HCT116 (cell line): ENCODE data around the gene ATP1A2. TPM values are rescaled to one million over a fixed set of nuclear protein-coding genes. Genes with fewer than 3 reads are reported as not detected.

ENCODE experiments used
- ATAC-seq: fragments of 200-7000 bp; cut with Tn5 transposase; 2 replicates; pipeline ENCODE4 v1.9.1; 2020; ENCODE audit warnings: mild to moderate bottlenecking, moderate library complexity
- BruUV-seq: library from RNA; stranded (reverse); fragments of 400-500 nt; replicated peaks from 2 replicates; lab custom pipeline; 2021; lab: Mats Ljungman, UMichigan
- CTCF ChIA-PET: fragments of 300-600 bp; sonication (Branson Sonifier 250); formaldehyde crosslinking; loops from one replicate; lab custom pipeline; 2021; ENCODE audit warnings: antibody characterized with exemption; lab: Charles Lee
- POLR2A ChIA-PET: fragments of 300-600, 350-600 bp; sonication (Branson Sonifier 250); formaldehyde crosslinking; loops from one replicate; lab custom pipeline; 2021; ENCODE audit warnings: antibody characterized with exemption; lab: Charles Lee
- RAD21 ChIA-PET, 2 experiments: fragments of 300-600 bp; sonication (Branson Sonifier 250); formaldehyde crosslinking; loops; one replicate each; lab custom pipeline; 2023; ENCODE audit warnings: low total read pairs in 2 of 2; ENCODE audit not compliant: uncharacterized antibody in 2 of 2, unreplicated experiment in 2 of 2, low non-redundant PET in 1 of 2; lab: Charles Lee
- DNase-seq: peaks from one replicate; pipeline ENCODE4 v3.0.0-alpha.2; 2010; ENCODE audit warnings: low read depth, low spot score
- H2AFZ ChIP-seq: fragments of 200-600 bp; shearing (Covaris generic), sonication (generic); 2 replicates; pipeline ENCODE4 v1.6.1; 2017; ENCODE audit warnings: low read depth, mixed run types, mixed read lengths, antibody characterized with exemption, low read length; ENCODE audit not compliant: poor library complexity, severe bottlenecking
- H3K27ac ChIP-seq: 2 replicates; pipeline ENCODE4 v1.5.1; 2012; ENCODE audit warnings: low read depth, low read length
- H3K27me3 ChIP-seq: fragments of 200-600 bp; sonication (generic); 2 replicates; pipeline ENCODE4 v1.6.1; 2016; ENCODE audit warnings: mixed run types, low read length, mixed read lengths; ENCODE audit not compliant: insufficient read depth
- H3K36me3 ChIP-seq, 2 experiments: fragments of 200-500 bp in 1 of 2; fragments of 200-600 bp in 1 of 2; sonication (Bioruptor generic) in 1 of 2; sonication (generic) in 1 of 2; 2 replicates each; pipeline versions ENCODE4 v1.5.1 to v1.6.1; 2014 to 2016; ENCODE audit warnings: low read length in 2 of 2, inconsistent platforms in 1 of 2, mixed read lengths in 1 of 2, mixed run types in 1 of 2; ENCODE audit not compliant: insufficient read depth in 2 of 2, control insufficient read depth in 1 of 2
- H3K4me1 ChIP-seq, 2 experiments: fragments of 200-600 bp in 1 of 2; sonication (generic) in 1 of 2; 2 replicates each; pipeline versions ENCODE4 v1.5.1 to v1.6.1; 2012 to 2017; ENCODE audit warnings: low read length in 2 of 2, inconsistent platforms in 1 of 2, mild to moderate bottlenecking in 1 of 2, mixed read lengths in 1 of 2, mixed run types in 1 of 2, moderate library complexity in 1 of 2; ENCODE audit not compliant: insufficient read depth in 2 of 2, control insufficient read depth in 1 of 2
- H3K4me2 ChIP-seq: fragments of 200-600 bp; sonication (generic); 2 replicates; pipeline ENCODE4 v1.6.1; 2017; ENCODE audit warnings: mixed run types, low read length, mixed read lengths
- H3K4me3 ChIP-seq, 2 experiments: fragments of 200-600 bp in 1 of 2; sonication (generic) in 1 of 2; replicated peaks in 1 of 2; 2 replicates each; pipeline ENCODE4 v1.5.1; 2011 to 2016; ENCODE audit warnings: low read length in 2 of 2, control low read depth in 1 of 2, low read depth in 1 of 2, mild to moderate bottlenecking in 1 of 2, mixed read lengths in 1 of 2, mixed run types in 1 of 2
- H3K79me2 ChIP-seq: fragments of 200-600 bp; sonication (generic); 2 replicates; pipeline ENCODE4 v1.6.1; 2017; ENCODE audit warnings: mild to moderate bottlenecking, mixed run types, low read length, moderate library complexity, mixed read lengths; ENCODE audit not compliant: insufficient read depth
- H3K9ac ChIP-seq: fragments of 200-600 bp; sonication (generic); 2 replicates; pipeline ENCODE4 v1.6.1; 2016; ENCODE audit warnings: low read length, mixed read lengths
- H3K9me2 ChIP-seq: fragments of 200-600 bp; sonication (generic), shearing (Covaris generic); 2 replicates; pipeline ENCODE4 v1.6.1; 2017; ENCODE audit warnings: mixed run types, mild to moderate bottlenecking, moderate library complexity; ENCODE audit not compliant: insufficient read depth
- H3K9me3 ChIP-seq, 2 experiments: fragments of 200-500 bp in 1 of 2; fragments of 200-600 bp in 1 of 2; sonication (Bioruptor generic) in 1 of 2; sonication (generic) in 1 of 2; 2 replicates each; pipeline ENCODE4 v1.6.1; 2014 to 2017; ENCODE audit warnings: low read length in 2 of 2, mixed read lengths in 2 of 2, inconsistent platforms in 1 of 2, low read depth in 1 of 2, mild to moderate bottlenecking in 1 of 2, mixed run types in 1 of 2, moderate library complexity in 1 of 2; ENCODE audit not compliant: control insufficient read depth in 1 of 2, insufficient read depth in 1 of 2
- H4K20me1 ChIP-seq: fragments of 200-600 bp; sonication (generic), shearing (Covaris generic); 2 replicates; pipeline ENCODE4 v1.6.1; 2017; ENCODE audit warnings: mixed run types, mild to moderate bottlenecking, moderate library complexity; ENCODE audit not compliant: insufficient read depth
- CEBPB ChIP-seq: IDR thresholded peaks from 2 replicates; pipeline ENCODE4 v1.6.1; 2012; ENCODE audit warnings: low read depth
- EGR1 ChIP-seq: IDR thresholded peaks from 2 replicates; pipeline ENCODE4 v1.6.1; 2012; ENCODE audit warnings: low read depth
- ELF1 ChIP-seq: IDR thresholded peaks from 2 replicates; pipeline ENCODE4 v1.6.1; 2012; ENCODE audit warnings: low read depth, borderline replicate concordance
- EZH2 ChIP-seq: fragments of 200-600 bp; sonication (generic); IDR thresholded peaks from 2 replicates; pipeline ENCODE4 v1.6.1; 2017; ENCODE audit warnings: antibody characterized with exemption, mixed run types
- EZH2phosphoT487 ChIP-seq: fragments of 200-600 bp; IDR thresholded peaks from 2 replicates; pipeline ENCODE4 v1.6.1; 2018; ENCODE audit warnings: antibody characterized with exemption, borderline replicate concordance
- FOSL1 ChIP-seq: IDR thresholded peaks from 2 replicates; pipeline ENCODE4 v1.6.1; 2012; ENCODE audit warnings: low read depth
- JUND ChIP-seq: IDR thresholded peaks from 2 replicates; pipeline ENCODE4 v1.6.1; 2012
- POLR2A ChIP-seq: IDR thresholded peaks from 2 replicates; pipeline ENCODE4 v1.7.0; 2011; ENCODE audit warnings: borderline replicate concordance; ENCODE audit not compliant: insufficient read depth, insufficient read length; ENCODE audit errors: extremely low read depth
- SIN3A ChIP-seq: IDR thresholded peaks from 2 replicates; pipeline ENCODE4 v1.6.1; 2012; ENCODE audit warnings: low read depth
- SP1 ChIP-seq: IDR thresholded peaks from 2 replicates; pipeline ENCODE4 v1.6.1; 2012; ENCODE audit warnings: low read depth
- SRF ChIP-seq: IDR thresholded peaks from 2 replicates; pipeline ENCODE4 v1.6.1; 2012; ENCODE audit warnings: low read depth
- TCF7L2 ChIP-seq: IDR thresholded peaks from 2 replicates; pipeline ENCODE4 v1.7.0; 2011; ENCODE audit warnings: borderline replicate concordance, inconsistent platforms; ENCODE audit not compliant: insufficient read depth, insufficient read length; ENCODE audit errors: extremely low read depth
- YY1 ChIP-seq: IDR thresholded peaks from 2 replicates; pipeline ENCODE4 v1.6.1; 2011; ENCODE audit warnings: low read length, low read depth, moderate library complexity, mild to moderate bottlenecking; ENCODE audit not compliant: insufficient replicate concordance; ENCODE audit errors: extremely low read depth
- ZFX ChIP-seq: fragments of 450-650 bp; IDR thresholded peaks from 2 replicates; pipeline ENCODE4 v1.6.1; 2017
- ZNF274 ChIP-seq: fragments of 200-500 bp; sonication (Bioruptor generic); IDR thresholded peaks from 2 replicates; pipeline ENCODE4 v1.6.1; 2014; ENCODE audit warnings: mild to moderate bottlenecking, low read depth, low read length, inconsistent platforms
- intact Hi-C: fragments of 100-400 bp; cut with micrococcal nuclease; formaldehyde crosslinking; loops from 2 replicates; pipeline ENCODE4 v1.10.0; 2022
- total RNA-seq: library from RNA; stranded (reverse); gene quantifications from one replicate; pipeline ENCODE4 v1.2.1, GENCODE V29; 2021; ENCODE audit not compliant: unreplicated experiment
- TF ChIP-seq, protein P1 (sequence below): IDR thresholded peaks from 2 replicates; pipeline ENCODE4 v1.6.1; 2012; ENCODE audit warnings: low read depth
- TF ChIP-seq, protein P2 (sequence below), 3 experiments: fragments of 200-600 bp in 1 of 3; sonication (generic) in 1 of 3; IDR thresholded peaks in 2 of 3; conservative IDR thresholded peaks in 1 of 3; 2 replicates each; pipeline ENCODE4 v1.5.1; 2012 to 2017; ENCODE audit warnings: low read depth in 2 of 3, low read length in 2 of 3, antibody characterized with exemption in 1 of 3, borderline replicate concordance in 1 of 3, control low read depth in 1 of 3, mild to moderate bottlenecking in 1 of 3, mixed read lengths in 1 of 3, mixed run types in 1 of 3, moderate library complexity in 1 of 3; ENCODE audit not compliant: insufficient read depth in 1 of 3

Gene ATP1A2
- total RNA-seq, 1 experiment from 2014 or later, result not detected

DNA sequence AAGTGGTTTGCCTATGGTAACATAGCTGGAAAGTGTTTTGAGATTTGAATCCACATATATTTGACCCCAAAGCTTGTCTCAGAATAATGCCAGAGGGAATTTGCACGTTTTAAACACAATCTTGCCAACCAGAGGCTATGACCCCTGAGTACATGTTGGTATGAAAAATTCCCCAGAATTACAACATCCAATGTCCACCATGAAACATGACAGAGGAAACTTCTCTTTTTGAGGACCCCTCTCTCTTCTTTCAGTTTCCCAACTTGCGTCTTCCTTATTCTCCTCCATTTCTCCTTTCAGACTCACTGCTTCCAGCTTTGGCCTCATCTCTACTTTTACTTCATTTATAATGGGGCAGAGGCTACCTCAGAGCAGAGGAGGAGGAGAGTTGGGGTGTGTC, 39.7 kb upstream of the ATP1A2 start:
- ChIA-PET CTCF (interaction anchor here (1.3 to 2.0 kb wide), 4 partner anchors 9 to 176 kb away, joined by 3 to 5 read pairs (median 4); no protein-coding TSS in a partner anchor), RAD21 (no interaction called here), POLR2A (no interaction called here)
- no peaks in the 10 kb centered on the region for H3K79me2 ChIP-seq
- intact Hi-C loops, result no loop called here
- no peak for ATAC-seq
- TF ChIP-seq EZH2, result no peak
- TF ChIP-seq TCF7L2, result no peak
- no peak for TF ChIP-seq EZH2phosphoT487
- no peak for TF ChIP-seq JUND
- TF ChIP-seq YY1, result no peak
- TF ChIP-seq POLR2A, result no peak
- no peak for TF ChIP-seq CEBPB
- no peak for TF ChIP-seq SP1
- TF ChIP-seq ZFX, result no peak
- TF ChIP-seq ZNF274, result no peak
- TF ChIP-seq ELF1, result no peak
- TF ChIP-seq EGR1, result no peak
- no peak for TF ChIP-seq SRF
- no peak for DNase-seq
- no peaks in the 10 kb centered on the region; a peak in 1 of 4 replicates for H3K4me1 ChIP-seq
- H3K27ac ChIP-seq, result no peak overlapping the region
- no peak overlapping the region for H3K4me2 ChIP-seq
- no peak overlapping the region for H2AFZ ChIP-seq
- no peaks in the 10 kb centered on the region for H3K9me2 ChIP-seq
- H3K27me3 ChIP-seq, result peaks cover 16% of the 10 kb centered on the region
- no peak overlapping the region for H3K9ac ChIP-seq
- no peaks in the 10 kb centered on the region for H3K36me3 ChIP-seq
- H3K4me3 ChIP-seq, result no peak overlapping the region
- H4K20me1 ChIP-seq, result no peaks in the 10 kb centered on the region
- H3K9me3 ChIP-seq, result no peaks in the 10 kb centered on the region
- no TSS peak for BruUV-seq

DNA sequence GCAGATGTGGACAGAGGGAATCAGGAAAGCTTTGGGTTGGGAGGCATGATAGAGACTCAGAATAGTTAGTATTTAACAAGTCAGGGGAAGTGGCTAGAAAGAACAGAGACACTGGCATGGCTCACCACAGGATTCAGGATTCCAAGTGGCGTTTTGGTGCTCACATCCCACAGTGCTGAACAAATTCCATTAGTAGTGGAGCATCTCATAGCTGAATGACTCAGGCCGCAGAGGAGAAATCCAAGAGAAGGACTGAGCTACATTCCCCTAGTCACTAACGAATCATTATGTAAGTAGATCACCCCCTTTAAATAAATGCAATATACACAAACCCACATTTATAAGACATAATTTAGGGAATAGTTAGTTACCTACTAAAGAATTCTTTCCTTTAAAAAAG, 39.3 kb upstream of the ATP1A2 start:
- DNase-seq (no peak), ATAC-seq (no peak)
- Histone ChIP-seq H3K36me3 (no peaks in the 10 kb centered on the region), H3K79me2 (no peaks in the 10 kb centered on the region), H3K4me3 (no peak overlapping the region), H3K27ac (no peak overlapping the region), H3K9me3 (no peaks in the 10 kb centered on the region), H2AFZ (no peak overlapping the region), H3K9me2 (no peaks in the 10 kb centered on the region), H3K4me2 (no peak overlapping the region), H3K4me1 (no peaks in the 10 kb centered on the region; a peak in 1 of 4 replicates), H4K20me1 (no peaks in the 10 kb centered on the region), H3K27me3 (peaks cover 21% of the 10 kb centered on the region), H3K9ac (no peak overlapping the region)
- BruUV-seq, result no TSS peak
- ChIA-PET RAD21 (no interaction called here), CTCF (interaction anchor here (1.3 to 2.0 kb wide), 4 partner anchors 8 to 176 kb away, joined by 3 to 5 read pairs (median 4); no protein-coding TSS in a partner anchor), POLR2A (no interaction called here)
- TF ChIP-seq, protein P1, sequence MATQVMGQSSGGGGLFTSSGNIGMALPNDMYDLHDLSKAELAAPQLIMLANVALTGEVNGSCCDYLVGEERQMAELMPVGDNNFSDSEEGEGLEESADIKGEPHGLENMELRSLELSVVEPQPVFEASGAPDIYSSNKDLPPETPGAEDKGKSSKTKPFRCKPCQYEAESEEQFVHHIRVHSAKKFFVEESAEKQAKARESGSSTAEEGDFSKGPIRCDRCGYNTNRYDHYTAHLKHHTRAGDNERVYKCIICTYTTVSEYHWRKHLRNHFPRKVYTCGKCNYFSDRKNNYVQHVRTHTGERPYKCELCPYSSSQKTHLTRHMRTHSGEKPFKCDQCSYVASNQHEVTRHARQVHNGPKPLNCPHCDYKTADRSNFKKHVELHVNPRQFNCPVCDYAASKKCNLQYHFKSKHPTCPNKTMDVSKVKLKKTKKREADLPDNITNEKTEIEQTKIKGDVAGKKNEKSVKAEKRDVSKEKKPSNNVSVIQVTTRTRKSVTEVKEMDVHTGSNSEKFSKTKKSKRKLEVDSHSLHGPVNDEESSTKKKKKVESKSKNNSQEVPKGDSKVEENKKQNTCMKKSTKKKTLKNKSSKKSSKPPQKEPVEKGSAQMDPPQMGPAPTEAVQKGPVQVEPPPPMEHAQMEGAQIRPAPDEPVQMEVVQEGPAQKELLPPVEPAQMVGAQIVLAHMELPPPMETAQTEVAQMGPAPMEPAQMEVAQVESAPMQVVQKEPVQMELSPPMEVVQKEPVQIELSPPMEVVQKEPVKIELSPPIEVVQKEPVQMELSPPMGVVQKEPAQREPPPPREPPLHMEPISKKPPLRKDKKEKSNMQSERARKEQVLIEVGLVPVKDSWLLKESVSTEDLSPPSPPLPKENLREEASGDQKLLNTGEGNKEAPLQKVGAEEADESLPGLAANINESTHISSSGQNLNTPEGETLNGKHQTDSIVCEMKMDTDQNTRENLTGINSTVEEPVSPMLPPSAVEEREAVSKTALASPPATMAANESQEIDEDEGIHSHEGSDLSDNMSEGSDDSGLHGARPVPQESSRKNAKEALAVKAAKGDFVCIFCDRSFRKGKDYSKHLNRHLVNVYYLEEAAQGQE, result no peak
- no peak for TF ChIP-seq FOSL1
- TF ChIP-seq, protein P2, sequence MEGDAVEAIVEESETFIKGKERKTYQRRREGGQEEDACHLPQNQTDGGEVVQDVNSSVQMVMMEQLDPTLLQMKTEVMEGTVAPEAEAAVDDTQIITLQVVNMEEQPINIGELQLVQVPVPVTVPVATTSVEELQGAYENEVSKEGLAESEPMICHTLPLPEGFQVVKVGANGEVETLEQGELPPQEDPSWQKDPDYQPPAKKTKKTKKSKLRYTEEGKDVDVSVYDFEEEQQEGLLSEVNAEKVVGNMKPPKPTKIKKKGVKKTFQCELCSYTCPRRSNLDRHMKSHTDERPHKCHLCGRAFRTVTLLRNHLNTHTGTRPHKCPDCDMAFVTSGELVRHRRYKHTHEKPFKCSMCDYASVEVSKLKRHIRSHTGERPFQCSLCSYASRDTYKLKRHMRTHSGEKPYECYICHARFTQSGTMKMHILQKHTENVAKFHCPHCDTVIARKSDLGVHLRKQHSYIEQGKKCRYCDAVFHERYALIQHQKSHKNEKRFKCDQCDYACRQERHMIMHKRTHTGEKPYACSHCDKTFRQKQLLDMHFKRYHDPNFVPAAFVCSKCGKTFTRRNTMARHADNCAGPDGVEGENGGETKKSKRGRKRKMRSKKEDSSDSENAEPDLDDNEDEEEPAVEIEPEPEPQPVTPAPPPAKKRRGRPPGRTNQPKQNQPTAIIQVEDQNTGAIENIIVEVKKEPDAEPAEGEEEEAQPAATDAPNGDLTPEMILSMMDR (IDR thresholded peaks at IDR 0.05 in 2 of 3, conservative IDR thresholded peaks at IDR 0.05 in 1 of 3; ENCODE audit: borderline replicate concordance in 1 of 3, insufficient read depth in 1 of 3, low read depth in 2 of 3, low read length in 2 of 3), result no peak
- no peak for TF ChIP-seq TCF7L2
- no peak for TF ChIP-seq ELF1
- TF ChIP-seq SIN3A, result no peak
- TF ChIP-seq JUND, result no peak
- intact Hi-C loops, result no loop called here
